Measurements from ENCODE around the gene GLYR1.
"Not testable (repeated sequence)": the region's sequence is repeated elsewhere in the genome, so short reads cannot be mapped to it uniquely, and the experiment has no call there.

GLYR1 gene

GRCh38 chr16:4785758-4786433 is 61.2 kb downstream of the GLYR1 start:
- no peak for DNase-seq

DNA sequence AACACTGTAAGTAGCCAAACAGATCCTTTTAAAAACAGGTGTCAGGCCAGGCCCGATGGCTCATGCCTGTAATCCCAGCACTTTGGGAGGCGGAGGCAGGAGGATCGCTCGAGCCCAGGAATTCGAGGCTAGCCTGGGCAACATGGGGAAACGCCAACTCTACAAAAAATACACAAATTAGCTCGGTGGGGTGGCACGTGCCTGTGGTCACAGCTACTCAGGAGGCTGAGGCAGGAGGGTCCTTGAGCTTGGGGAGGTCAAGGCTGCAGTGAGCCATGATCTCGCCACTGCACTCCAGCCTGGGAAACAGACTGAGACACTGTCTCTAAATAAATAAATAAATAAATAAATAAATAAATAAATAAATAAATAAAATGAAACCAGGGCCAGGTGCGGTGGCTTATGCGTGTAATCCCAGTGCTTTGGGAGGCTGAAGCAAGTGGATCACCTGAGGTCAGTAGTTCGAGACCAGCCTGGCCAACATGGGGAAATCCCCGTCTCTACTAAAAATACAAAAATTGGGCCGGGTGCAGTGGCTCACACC is 62.6 kb downstream of the GLYR1 start:
- DNase-seq, result not testable (repeated sequence)

DNA sequence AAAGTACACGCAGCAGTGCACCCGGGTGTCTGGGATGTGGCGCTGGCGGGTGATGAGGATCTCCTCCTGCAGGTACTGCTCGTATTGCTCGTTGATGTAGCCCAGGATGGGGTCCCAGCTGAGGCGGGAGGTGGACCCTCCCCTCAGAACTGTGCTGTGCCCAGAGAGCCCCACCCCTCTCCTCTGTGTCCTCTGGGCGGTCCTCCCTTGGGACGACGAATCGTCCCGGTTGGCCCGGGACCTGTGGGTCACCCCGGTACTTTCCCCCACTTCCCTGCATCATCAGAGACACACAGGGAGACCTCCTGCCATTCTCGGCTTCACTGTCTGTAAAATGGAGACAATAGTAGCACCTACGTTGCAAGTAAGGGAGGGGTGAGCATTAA is 63.1 kb downstream of the GLYR1 start:
- DNase-seq, result no peak

DNA sequence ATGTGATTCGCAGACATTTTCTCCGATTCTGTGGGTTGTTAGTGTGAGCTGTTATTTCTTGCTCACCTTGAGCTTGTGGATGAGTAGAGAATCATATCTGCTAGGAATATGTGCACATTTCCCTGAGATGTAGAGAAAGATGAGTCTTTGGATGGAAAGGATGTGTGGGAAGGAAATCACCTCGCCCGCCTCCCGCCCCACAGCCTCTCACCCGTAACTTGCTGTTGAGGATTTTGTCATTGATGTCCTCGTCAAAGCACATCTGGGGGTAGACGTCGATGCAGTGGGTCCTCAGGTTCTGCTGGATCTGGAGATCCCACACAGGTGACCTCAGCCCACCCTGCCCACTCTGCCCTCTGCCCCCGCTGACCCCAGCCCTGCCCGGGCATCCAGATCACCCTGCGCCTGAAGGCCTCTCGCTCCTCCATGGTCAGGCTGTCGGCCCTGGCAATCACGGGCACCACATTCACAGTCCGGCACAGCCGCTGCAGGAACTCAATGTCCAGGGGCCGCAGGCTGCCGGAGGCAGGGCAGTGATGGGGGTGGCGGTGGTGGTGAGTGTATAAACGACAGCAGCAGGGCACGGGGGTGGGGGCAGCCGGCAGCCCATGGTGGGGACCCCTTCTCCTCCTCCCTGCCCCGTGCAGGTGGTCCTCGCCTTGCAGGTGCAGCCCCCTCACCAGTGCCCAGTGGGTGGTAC is 63.7 kb downstream of the GLYR1 start:
- DNase-seq, result no peak

DNA sequence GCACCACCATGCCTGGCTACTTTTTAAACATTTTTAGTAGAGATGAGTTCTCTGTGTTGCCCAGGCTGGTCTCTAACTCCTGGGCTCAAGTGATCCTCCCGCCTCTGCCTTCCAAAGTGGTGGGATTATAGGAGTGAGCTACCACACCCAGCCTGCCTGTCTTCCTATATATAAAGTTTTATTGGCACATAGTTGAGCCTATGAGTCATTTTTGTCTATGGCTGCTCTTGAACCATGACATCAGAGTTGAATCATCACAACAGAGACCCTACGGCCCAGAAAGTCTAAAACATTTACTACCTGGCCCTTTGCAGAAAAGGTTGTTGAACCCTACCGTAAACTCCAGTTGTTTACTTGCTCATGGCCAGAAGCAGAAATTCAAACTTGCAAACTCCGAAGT is 66.9 kb downstream of the GLYR1 start:
- DNase-seq, result no peak

- DNase-seq, result no peak
Observed at GRCh38 chr16:4778050-4778392, 69.1 kb downstream of the GLYR1 start.

GRCh38 chr16:4777339-4778049 is 69.6 kb downstream of the GLYR1 start:
- DNase-seq, result no peak

- DNase-seq, result no peak
Observed at GRCh38 chr16:4776141-4776705, 70.9 kb downstream of the GLYR1 start.

DNA sequence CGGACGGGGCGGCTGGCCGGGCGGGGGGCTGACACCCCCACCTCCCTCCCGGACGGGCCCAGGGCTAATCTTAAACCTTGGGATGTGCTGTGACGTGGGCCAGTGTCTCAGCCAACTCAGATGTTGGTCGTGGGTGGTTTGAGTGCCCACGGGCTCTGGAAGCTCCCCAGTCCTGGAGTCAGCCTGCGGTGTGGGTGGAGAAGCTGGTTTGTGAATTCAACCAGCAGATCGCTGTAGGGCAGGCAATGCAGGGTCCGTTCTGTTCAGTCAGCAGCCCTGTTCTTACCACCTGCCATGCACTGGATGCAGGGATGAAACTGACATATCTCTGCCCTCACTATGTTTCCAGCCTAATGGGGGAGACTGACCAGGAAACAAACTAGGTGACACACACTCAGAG is 72.1 kb downstream of the GLYR1 start:
- DNase-seq, result no peak

DNA sequence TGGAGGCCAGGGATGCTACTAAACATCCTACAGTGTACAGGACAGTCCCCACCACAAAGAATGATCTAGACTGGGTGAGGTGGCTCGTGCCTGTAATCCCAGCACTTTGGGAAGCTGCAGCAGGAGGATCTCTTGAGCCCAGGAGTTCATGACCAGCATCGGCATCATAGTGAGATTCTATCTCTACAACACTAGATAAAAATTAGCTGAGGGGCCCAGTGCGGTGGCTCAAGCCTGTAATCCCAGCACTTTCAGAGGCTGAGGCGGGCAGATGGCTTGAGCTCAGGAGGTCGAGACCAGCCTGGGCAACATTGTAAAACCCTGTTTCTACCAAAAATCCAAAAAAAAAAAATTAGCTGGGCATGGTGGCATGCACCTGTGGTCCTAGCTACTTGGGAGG is 74.7 kb downstream of the GLYR1 start:
- no peak for DNase-seq

DNA sequence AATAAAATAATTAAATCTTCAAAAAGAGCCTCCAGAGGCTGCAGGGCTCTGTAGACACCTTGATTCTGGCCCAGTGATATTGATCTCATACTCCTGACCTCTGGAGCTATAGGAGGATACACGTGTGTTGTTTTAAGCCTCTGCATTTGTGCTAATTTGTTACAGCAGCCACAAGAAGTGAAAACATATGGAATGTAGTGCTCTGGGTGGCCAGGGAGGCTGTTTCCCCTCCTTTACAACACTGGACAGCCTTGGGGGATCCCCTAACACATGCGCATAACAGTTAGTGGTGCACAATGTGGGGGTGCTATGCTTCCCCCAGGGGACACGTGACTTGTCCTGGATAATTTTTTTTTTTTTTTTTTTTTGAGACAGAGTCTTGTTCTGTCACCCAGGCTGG is 75.4 kb downstream of the GLYR1 start:
- no peak for DNase-seq

- no peak for DNase-seq
Observed at GRCh38 chr16:4769306-4769638, 77.8 kb downstream of the GLYR1 start.

- DNase-seq, result peak; percentile 43
Observed at GRCh38 chr16:4768549-4769305, 78.4 kb downstream of the GLYR1 start.

DNA sequence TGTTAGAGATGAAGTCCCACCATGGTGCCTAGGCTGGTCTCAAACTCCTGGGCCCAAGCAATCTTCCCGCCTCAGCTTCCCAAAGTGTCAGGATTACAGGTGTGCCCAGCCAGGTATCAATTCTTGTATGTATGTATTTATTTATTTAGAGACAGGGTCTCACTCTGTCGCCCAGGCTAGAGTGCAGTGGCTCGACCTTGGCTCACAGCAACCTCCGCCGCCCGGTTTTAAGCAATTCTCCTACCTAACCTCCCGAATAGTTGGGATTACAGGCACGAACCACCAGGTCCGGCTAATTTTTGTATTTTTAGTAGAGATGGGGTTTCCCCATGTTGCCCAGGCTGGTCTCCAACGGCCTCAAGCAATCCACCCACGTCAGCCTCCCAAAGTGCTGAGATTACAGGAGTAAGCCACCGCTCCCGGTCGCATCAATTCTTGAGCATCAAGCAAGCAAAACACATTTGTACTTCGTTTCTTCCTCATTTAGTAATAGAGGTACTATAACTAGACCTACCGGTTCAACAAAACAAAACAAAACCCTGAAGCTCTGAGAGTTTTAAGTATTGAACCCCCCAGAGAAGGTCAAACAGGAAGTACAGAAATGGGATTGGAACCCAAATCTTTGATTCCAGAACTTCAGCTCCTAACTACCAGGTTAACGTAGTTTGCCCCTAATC is 79.1 kb downstream of the GLYR1 start:
- DNase-seq, result no peak

DNA sequence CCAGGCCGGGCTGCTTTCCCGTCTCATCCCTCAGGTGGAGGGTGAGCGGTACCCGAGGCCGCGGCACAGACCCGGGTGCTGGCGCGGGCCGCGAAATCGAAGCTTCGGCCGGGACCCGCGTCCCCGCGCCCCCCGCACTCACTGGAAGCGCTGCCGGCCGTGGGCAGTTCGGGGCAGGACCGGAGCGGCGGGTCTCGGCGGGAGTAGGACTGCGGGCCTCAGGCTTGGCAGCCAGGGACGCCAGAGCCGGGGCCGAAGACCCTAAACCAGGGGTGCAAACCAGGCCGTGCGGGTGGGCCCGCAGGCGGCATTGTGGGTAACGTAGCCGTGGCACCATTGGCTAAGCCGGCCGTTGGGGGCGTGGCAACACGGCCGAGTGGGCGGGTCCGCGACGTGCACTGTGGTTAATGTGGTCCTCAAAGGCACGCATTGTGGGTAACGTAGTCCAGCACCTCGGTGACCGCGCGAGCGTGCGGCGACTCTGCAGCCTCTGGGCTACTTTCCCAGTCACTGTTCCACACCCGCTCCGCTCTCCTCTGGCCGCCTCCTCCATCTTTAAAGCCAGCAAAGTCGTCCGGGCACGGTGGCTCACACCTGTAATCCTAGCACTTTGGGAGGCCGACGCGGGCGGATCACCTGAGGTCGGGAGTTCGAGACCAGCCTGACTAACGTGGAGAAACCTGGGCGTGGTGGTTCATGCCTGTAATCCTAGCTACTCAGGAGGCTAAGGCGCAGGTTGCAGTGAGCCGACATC is 80.0 kb downstream of the GLYR1 start, which contains the start of gene ZNF500:
Gene ZNF500, minus strand, starts transcription at position 288 of the 754 bp plus-strand sequence. CDS start 1,184 bp downstream, outside the sequence.
- DNase-seq, result peak; percentile 65

GRCh38 chr16:4765511-4766474 is 81.3 kb downstream of the GLYR1 start:
- no peak for DNase-seq

DNA sequence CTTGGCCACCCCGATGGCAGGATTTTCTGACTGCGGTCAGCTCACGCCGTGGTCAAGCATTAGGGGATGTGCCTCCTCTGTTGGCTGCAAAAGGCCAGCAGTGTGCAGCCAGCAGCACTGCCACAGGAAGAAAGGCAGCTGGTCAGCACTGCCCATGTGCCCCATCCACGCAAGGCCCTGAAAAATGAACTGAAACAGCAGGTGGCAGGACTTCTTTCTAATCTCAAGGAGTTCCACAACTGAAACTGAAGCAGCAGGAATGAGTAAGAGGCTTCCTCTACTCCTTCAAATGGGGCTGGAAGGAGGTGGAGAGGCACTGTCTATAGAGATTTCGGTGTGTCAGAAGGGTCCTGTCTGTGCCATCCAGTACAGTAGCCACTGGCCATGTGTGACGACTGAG is 83.3 kb downstream of the GLYR1 start:
- DNase-seq, result no peak

- DNase-seq, result no peak
Observed at GRCh38 chr16:4762205-4762604, 84.9 kb downstream of the GLYR1 start.

- DNase-seq, result no peak
Observed at GRCh38 chr16:4760221-4760910, 86.7 kb downstream of the GLYR1 start.

DNA sequence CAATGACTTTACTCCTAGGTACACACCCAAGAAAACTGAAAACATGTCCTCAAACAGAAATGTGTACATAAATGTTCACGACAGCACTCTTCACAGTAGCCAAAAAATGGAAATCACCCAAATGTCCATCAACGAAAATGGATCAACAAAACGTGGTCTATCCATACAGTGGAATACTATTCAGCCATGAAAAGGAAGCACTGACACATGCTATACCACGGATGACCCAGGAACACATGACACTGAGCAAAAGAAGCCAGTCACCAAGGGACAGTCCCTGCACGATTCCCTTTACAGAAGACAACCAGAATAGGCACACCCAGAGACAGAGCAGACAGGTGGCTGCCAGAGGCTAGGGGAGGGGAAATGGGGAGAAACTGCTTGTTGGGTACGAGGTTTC is 91.4 kb downstream of the GLYR1 start:
- no peak for DNase-seq

Measured in NCI-H1048 (cell line).